ENCODE measurements around the gene MARCHF5.

- no peak for TF ChIP-seq CTCF (conservative IDR thresholded peaks at IDR 0.05)
- TF ChIP-seq EZH2 (IDR thresholded peaks at IDR 0.05; ENCODE audit: low read depth) = no peak
Measured at GRCh38 chr10:92381543-92381954, 90.6 kb downstream of the MARCHF5 start.

Measured in PC-9 (cell line).